ENCODE data around the gene TBC1D5.

Gene TBC1D5

DNA sequence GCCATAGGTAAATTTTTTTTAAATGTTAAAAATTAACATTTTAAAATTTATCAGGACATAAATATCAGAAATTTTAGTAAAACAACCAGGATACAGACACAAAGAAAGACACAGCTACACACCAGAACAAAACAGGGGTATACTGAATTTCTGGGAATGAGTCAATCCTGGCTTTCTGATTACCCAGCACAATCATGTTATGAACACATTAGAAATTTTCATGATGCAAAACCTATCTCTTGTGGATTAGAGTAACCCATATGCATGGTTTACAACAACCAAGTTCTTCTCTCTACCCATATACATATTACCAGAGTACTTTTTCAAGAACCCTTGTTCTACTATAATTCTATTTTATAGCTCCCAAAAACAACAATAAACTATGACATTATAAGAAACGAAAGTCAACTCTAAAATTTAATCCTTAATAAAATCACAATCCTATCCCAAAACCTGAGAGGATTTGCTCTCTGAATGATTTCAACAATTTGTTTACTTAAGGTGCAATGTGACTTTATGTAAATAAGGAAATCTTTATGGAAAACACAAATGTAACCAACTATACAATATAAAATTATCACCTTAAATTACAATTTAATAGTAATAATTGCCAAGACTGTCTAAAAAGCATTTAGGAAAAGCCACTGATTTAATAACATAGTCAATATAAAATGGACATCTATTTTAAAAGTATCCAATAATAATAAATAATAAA is 184.5 kb downstream of the TBC1D5 start:
- no peak overlapping the region for H3K27ac ChIP-seq

DNA sequence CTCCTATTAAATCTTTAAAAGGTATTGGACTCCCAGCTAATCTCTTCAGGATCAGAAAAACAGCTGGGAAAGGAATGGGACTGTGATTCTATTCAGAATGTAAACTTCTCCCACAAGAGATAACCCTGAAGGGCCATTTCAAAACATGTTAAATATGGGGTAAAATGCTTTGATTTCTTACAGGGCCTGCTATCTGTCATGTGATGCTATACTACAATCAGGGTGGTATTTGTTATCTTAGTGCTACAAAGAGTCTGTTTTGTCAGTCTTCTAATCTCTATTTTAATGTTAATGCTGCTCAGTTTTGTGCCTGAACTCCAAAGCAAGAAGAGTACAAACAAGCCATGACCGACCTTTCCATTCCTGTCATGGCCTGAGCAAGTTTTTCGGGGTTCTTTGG is 186.9 kb downstream of the TBC1D5 start:
- TF ChIP-seq, protein P1, sequence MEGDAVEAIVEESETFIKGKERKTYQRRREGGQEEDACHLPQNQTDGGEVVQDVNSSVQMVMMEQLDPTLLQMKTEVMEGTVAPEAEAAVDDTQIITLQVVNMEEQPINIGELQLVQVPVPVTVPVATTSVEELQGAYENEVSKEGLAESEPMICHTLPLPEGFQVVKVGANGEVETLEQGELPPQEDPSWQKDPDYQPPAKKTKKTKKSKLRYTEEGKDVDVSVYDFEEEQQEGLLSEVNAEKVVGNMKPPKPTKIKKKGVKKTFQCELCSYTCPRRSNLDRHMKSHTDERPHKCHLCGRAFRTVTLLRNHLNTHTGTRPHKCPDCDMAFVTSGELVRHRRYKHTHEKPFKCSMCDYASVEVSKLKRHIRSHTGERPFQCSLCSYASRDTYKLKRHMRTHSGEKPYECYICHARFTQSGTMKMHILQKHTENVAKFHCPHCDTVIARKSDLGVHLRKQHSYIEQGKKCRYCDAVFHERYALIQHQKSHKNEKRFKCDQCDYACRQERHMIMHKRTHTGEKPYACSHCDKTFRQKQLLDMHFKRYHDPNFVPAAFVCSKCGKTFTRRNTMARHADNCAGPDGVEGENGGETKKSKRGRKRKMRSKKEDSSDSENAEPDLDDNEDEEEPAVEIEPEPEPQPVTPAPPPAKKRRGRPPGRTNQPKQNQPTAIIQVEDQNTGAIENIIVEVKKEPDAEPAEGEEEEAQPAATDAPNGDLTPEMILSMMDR (conservative IDR thresholded peaks at IDR 0.05), result no peak
- no peak overlapping the region for H3K27ac ChIP-seq

More for the DNA sequence above, 184.5 kb downstream of the TBC1D5 start:
- TF ChIP-seq, protein P1 (conservative IDR thresholded peaks at IDR 0.05), result no peak

DNA sequence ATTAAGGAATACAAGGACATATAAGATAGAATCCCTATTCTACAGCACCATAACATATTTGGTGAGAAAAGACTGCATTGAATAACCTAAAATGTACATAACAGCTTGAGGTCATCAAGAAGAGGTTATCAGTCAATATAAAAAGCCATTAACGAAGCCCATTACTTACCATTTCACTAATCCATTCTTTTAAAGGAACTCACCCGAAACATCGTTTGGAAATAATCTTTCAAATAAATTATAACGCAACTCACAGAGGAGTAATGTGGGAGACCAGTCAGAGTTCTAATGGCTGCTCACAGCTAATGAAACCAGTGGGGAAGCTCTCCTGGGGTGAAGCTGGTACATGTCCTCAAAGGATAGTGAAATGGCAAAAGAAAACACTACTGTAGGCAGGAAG is 188.4 kb downstream of the TBC1D5 start:
- peak overlapping the region; percentile 72; the same call in 1 of the 2 replicates for H3K27ac ChIP-seq
- TF ChIP-seq, protein P1 (conservative IDR thresholded peaks at IDR 0.05), result no peak

DNA sequence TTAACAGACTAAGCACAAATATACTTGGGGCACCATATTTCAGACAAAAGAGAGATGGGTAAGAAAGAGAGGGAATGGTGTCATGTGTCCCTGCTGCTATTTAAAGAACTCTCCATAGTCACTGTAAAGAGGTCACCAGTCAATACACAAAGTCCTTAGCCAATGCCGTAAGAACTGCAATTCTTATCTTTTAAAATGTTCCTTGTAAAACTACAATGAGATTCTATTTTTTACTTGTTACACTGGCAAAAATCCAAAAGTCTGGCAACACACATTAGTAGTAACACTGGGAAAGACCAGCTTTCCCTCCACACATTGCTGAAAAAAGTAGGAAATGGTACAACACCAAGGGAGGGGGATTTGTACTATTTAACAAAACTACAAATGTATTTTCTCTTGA is 189.4 kb downstream of the TBC1D5 start:
- TF ChIP-seq, protein P1 (conservative IDR thresholded peaks at IDR 0.05), result no peak
- H3K27ac ChIP-seq, result peak overlapping the region; percentile 72

DNA sequence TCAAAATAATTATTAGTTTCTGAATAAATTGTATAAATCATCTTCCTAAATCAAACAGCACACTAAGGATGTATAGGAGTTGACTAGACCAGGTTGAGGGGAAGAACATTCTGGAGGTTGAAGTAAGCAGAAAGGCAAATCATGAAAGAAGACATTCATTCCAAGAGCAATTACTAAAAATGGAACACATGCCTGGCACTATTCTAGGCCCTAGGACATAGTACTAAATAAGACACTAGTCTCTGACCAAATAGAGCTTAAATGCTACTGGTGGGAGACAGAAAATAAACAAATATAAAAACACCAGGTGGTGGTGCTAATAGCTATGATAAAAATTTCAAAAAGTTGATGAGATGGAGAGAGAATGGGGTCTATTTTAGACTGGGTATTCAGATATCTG is 190.1 kb downstream of the TBC1D5 start:
- H3K27ac ChIP-seq, result peak overlapping the region; percentile 72
- TF ChIP-seq, protein P1 (conservative IDR thresholded peaks at IDR 0.05), result no peak

DNA sequence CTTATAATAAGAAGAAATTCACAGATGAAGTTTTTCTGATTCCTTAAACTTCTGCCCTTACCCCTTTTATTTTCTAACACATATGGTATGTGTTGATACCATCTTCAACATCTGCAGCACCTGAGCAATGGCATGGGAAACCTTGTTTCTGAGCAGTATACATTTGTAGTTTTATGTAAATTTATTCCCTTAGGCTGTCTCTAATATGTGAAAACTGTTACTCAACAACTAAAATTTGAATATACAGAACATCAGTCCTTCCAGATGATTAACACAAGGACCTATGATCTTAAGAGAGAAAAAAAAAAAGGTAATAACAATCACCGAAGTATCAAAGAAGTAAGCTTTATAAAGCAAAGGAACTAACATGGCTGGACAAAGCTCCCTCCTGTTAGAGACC is 190.5 kb downstream of the TBC1D5 start:
- TF ChIP-seq, protein P1 (conservative IDR thresholded peaks at IDR 0.05), result no peak
- H3K27ac ChIP-seq, result peak overlapping the region; percentile 72

DNA sequence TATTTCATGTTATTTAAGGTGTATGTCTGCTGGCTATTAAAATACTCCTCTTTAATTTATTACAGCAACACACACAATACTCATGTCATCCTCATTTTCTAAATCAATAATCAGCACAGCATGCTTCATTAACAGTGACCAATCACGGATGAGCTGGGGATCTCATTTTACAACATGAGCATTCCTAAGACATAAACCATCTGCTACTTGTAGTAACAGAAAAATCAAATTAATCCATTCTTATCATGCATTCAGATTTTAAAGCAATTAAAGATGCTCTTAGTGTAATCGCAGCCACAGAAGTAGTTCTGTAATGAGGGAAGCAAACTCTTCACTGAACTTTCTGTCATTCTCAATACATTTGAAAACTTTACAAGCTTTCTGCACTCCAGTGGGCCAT is 191.1 kb downstream of the TBC1D5 start:
- peak overlapping the region; percentile 72 for H3K27ac ChIP-seq
- TF ChIP-seq, protein P1 (conservative IDR thresholded peaks at IDR 0.05), result no peak
